Inferior parietal cortex (tissue), 1 donor: ENCODE measurements around the gene CRYBA4.
"Not testable (repeated sequence)": the region's sequence is repeated elsewhere in the genome, so short reads cannot be mapped to it uniquely, and the experiment has no call there.

ENCODE experiments used
- DNase-seq: peaks from one replicate; pipeline ENCODE4 v3.0.0-alpha.2; 2016; ENCODE audit errors: extremely low spot score

Gene CRYBA4

GRCh38 chr22:26597026-26597425, 24.7 kb upstream of the CRYBA4 start:
- DNase-seq = no peak

DNA sequence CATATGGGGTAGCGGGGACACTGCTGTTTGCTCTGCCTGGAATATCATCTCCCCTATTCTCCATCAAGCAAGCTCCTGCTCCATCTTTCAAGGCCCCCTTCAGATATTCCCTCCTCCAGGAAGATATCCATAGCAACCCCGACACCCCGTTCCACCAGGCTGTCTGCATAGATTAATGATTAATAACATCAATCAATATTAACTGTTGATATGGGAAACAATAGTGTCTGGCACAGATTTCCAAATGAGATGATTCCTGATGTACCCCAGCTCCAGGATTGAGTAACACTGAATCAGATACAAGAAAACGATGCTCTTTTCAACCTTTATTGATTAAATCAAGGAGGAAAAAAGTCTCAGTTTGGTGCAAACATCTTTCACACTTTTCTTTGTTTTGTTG, 24.3 kb upstream of the CRYBA4 start:
- no peak for DNase-seq

GRCh38 chr22:26599505-26599904, 22.3 kb upstream of the CRYBA4 start:
- DNase-seq = no peak

DNA sequence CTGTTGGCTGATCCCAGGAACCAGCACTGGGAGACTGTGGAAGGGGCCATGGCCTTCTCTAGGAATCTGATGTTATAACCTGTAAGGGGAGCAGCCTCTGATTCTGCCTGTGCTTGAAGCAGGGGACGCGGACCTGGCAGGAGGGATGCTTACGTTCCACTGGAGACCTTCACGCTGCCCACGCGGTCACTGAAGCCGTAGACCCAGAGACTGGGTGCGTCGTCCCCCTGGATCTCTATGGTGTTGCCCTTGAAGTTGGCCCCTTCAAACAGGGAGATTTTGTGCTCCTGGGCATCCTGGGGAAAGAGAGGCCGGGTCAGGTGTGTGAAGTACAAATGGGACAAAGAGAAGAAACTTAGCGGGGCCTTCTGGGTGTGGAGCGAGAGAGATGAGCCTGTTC, 20.0 kb upstream of the CRYBA4 start:
- no peak for DNase-seq

DNA sequence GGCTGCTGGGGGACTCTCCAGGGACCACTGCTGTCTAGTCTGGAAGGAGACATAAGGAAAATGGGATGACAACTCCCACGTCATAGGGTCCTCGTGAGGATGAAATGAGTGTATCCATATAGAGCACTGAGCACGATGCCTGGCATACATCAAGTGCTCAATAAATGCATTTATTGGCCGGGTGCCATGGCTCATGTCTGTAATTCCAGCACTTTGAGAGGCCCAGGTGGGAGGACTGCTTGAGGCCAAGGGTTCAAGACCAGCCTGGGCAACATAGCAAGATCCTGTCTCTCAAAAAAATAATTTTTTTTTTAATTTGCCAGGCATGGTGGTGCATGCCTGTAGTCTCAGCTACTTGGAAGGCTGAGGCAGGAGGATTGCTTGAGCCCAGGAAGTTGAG, 19.6 kb upstream of the CRYBA4 start:
- no peak for DNase-seq

DNA sequence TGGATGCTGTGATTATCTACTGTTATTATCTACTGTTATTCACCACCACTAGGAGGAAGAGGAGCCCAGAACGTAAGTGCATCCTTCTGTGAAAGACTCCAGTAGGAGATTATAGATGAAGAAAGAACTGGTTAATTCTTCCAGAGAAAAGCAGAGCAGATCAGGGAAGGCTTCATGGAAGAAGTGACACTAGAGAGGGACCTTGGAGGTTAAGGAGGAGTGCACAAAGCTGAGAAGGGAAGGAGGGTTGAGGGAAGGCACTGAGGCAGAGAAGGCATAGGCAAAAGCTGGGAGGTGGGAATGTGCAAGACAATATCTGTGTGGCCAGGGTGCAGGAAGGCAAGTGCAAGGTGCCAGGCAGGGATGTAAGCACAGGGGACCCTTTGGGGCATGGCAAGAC, 17.4 kb upstream of the CRYBA4 start:
- DNase-seq = no peak

DNA sequence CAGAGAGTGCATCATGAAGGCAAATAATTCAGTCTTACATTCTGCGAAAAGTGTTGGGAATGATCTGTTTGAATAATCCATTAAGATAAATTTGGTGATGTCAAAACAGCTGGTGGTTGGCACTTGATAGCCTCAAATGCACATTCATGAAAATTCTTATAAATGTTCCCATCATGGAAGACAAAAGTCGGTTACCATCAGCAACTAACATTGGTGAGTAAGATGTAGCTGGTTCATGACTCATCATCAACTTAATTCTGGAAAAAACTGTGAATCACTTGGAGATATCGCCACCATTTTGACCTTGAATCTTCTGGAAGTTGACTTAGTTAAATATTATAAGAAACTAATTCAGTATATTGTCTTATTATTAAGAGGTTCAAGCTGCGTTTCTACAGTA, 15.2 kb upstream of the CRYBA4 start:
- no peak for DNase-seq

- DNase-seq = no peak
These were observed 13.6 kb upstream of the CRYBA4 start for GRCh38 chr22:26608129-26608528.

GRCh38 chr22:26609287-26609686, 12.5 kb upstream of the CRYBA4 start:
- no peak for DNase-seq

- peak; percentile 60 for DNase-seq
These were observed 11.4 kb upstream of the CRYBA4 start for GRCh38 chr22:26610072-26610958.

GRCh38 chr22:26610996-26611395, 10.8 kb upstream of the CRYBA4 start:
- no peak for DNase-seq

GRCh38 chr22:26612652-26613051, 9.1 kb upstream of the CRYBA4 start:
- DNase-seq = no peak

GRCh38 chr22:26613753-26614152, 8.0 kb upstream of the CRYBA4 start:
- not testable (repeated sequence) for DNase-seq

DNA sequence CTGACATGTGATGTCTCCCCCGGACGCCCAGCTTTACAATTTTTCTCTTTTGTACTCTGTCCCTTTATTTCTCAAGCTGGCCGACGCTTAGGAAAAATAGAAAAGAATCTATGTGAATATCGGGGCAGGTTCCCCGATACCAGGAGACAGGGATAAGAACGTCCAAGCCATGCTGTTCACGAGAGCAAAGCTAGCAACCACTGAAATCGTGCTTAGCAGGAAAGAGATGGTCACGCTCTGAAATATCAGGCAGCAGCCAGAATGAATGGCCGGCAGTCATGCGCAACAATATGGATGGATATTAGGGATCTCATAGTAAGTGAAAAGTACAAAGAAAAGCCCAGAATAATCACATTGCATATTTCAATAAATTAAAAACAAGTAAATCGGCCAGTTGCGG, 7.4 kb upstream of the CRYBA4 start:
- no peak for DNase-seq

DNA sequence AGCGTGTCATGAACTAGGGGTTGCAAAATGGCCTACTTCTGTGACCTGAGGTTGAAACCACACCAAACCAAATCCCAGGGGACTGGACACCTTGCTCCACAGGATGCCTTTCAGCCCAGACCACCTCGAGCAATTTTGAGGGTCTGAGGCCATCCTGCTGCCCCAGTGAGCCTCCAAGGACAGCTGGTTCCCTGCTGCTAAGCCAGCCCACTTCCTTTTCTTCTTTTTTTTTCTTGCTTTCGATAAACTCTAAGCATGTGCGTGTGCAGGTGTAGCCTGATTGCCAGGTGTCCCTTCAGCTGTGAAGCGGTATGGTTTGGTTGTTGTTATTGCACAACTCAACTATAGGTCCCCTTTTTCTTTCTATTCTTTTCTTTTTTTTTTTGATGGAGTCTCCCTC, 6.6 kb upstream of the CRYBA4 start:
- DNase-seq = no peak

- no peak for DNase-seq
These were observed 5.8 kb upstream of the CRYBA4 start for GRCh38 chr22:26615830-26616435.

GRCh38 chr22:26616650-26617049, 5.1 kb upstream of the CRYBA4 start:
- DNase-seq = no peak

- DNase-seq = no peak
These were observed 4.2 kb upstream of the CRYBA4 start, which contains the start of gene CRYBB1 for GRCh38 chr22:26617271-26618199. CRYBB1 (minus strand) TSS chr22:26618027; CDS start chr22:26616319, 1,708 bp downstream.

GRCh38 chr22:26618455-26618854, 3.3 kb upstream of the CRYBA4 start:
- no peak for DNase-seq

GRCh38 chr22:26619510-26619909, 2.3 kb upstream of the CRYBA4 start:
- DNase-seq = no peak

GRCh38 chr22:26620197-26620596, 1.6 kb upstream of the CRYBA4 start:
- no peak for DNase-seq

- DNase-seq = no peak
These were observed 2.2 kb downstream of the CRYBA4 start for GRCh38 chr22:26623984-26624383.
